ENCODE measurements around the gene CYP27C1.
"Not testable (repeated sequence)": the region's sequence is repeated elsewhere in the genome, so short reads cannot be mapped to it uniquely, and the experiment has no call there.

CYP27C1 gene

DNA sequence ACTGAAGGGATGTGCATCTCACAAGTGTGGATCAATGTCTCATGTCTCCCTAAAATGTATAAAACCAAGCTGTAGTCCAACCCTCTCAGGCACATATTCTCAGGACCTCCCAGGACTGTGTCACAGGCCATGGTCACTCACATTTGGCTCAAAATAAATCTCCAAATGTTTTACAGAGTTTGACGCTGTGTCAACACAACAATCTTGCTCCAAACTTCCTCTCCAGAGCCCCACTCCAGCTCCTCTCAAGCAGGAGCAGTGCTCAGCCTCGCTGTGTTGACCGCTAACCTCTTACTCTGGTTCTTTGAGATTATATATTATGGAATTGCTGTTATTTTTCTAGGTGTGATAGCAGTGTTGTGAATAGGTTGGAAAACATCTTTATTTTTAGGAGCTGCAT is 56.2 kb downstream of the CYP27C1 start:
- H3K4me3 ChIP-seq (ENCODE audit: low read length), result no peak overlapping the region
- TF ChIP-seq, protein P1, sequence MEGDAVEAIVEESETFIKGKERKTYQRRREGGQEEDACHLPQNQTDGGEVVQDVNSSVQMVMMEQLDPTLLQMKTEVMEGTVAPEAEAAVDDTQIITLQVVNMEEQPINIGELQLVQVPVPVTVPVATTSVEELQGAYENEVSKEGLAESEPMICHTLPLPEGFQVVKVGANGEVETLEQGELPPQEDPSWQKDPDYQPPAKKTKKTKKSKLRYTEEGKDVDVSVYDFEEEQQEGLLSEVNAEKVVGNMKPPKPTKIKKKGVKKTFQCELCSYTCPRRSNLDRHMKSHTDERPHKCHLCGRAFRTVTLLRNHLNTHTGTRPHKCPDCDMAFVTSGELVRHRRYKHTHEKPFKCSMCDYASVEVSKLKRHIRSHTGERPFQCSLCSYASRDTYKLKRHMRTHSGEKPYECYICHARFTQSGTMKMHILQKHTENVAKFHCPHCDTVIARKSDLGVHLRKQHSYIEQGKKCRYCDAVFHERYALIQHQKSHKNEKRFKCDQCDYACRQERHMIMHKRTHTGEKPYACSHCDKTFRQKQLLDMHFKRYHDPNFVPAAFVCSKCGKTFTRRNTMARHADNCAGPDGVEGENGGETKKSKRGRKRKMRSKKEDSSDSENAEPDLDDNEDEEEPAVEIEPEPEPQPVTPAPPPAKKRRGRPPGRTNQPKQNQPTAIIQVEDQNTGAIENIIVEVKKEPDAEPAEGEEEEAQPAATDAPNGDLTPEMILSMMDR (conservative IDR thresholded peaks at IDR 0.05; ENCODE audit: low read depth, low read length), result no peak
- no peak for DNase-seq (ENCODE audit: low read depth)

DNA sequence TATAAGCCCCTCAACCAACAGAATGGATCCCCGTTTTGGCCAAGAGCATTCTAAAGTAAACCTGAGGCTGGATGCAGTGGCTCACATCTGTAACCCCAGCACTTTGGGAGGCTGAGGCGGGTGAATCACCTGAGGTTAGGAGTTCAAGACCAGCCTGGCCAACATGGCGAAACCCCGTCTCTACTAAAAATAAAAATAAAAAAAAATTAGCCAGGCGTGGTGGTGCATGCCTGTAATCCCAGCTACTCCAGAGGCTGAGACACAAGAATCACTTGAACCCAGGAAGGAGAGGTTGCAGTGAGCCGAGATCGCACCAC is 57.1 kb downstream of the CYP27C1 start:
- not testable (repeated sequence) for DNase-seq (ENCODE audit: low read depth)

DNA sequence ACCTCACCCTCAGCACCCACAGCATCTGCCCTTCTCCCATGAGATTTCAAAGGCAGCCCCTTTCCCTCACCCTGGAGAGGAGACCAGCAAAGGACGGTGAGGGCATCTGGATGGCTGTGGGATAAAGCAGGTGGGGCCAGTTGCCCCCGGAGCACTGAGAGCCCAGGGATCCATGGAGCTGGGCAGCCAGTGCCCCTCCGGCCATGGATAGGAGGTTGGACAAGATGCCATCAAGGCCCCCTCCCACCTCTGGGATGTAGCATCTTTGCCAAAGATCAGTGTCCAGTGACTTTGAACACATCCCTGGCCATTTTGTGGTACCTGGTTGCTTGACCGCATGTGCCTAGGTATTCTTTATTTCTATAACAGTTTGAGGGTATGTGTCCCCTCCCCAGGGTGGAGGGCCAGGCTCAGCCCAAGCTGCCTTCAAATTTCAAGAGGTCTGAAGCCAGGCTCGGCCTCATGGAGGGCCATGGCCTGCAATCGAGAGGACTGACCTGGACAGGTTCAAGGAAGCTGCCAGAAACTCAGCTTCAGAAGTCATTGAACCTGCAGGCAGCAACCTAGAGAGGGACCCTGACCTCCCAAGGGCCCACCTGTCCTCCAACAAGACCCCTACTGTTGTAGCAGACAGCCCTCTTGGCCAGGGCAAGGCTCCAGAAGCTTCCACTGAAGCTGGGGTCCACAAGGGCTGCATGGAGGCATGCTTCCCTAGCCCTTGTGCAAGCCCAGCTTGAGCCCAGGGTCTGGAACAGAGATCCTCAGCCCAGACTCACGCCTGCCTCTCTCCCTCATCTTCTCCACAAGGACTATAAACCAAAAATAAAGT is 57.6 kb downstream of the CYP27C1 start:
- TF ChIP-seq, protein P1 (conservative IDR thresholded peaks at IDR 0.05; ENCODE audit: low read depth, low read length), result no peak
- no peak overlapping the region for H3K4me3 ChIP-seq (ENCODE audit: low read length)
- no peak for DNase-seq (ENCODE audit: low read depth)

More for the DNA sequence above, 57.1 kb downstream of the CYP27C1 start:
- not testable (repeated sequence) for H3K4me3 ChIP-seq (ENCODE audit: low read length)

DNA sequence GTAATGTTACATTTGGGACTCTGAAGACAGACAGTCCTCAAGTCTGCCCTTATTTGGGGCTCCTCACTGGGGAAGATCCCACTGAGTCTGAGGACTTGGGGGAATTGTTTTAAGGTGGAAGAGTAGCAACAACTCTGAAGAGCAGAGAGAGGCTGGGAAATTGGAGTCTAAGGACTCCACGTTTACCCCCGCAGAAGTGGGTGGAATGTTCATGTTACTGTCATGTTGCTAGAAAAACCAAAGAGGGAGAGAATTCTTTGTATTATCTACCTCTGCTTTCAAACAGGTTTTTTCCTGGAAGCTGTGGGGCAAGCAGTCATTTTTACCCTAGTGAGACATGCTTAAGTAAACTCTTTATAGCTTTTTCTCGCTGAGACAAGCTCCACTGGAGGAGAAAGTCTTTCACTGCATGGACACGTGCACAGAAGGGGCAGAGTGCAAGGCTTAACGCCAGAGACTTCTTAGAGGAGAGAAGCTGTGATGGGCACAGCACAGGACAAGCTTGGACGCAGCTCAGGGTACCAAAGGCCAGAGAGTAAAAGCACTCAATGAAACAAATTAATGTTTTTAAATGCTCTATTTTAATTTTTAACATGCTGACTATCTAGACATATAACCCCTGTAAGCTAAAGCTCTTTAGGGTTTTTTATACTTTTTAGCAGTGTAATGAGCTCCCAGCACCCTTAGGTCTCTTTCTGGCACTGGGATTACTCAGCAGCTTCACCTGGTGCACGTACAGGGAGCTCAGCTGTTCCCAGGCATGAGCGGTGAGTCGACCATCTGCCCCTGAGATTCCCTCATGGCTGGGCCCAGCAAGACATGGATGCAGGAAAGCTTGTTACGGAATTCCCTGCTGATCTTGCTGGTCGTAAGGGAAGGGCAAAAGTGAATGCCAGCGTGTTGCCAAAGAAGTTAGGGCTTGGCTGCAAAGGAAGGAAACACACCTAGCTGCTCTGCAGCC is 58.6 kb downstream of the CYP27C1 start:
- H3K4me3 ChIP-seq (ENCODE audit: low read length), result no peak overlapping the region
- no peak for DNase-seq (ENCODE audit: low read depth)
- TF ChIP-seq, protein P1 (conservative IDR thresholded peaks at IDR 0.05; ENCODE audit: low read depth, low read length), result no peak

DNA sequence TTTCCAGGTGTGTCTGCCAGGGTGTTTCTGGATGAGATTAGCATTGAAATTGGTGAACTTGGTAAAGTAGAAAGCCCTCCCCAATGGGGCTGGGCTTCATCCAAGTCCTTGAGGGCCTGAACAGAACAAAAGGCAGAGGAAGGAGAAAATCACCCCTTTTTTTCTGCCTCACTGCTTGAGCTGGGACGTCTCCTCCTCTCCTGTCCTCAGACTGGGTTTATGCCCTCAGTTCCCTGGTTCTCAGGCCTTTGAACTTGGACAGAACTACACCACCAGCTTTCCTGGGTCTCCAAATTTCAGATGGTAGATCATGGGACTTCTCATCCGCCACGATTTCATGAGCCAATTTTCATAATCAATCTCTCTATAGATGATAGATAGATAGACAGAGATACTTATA is 59.4 kb downstream of the CYP27C1 start:
- H3K4me3 ChIP-seq (ENCODE audit: low read length), result no peak overlapping the region
- DNase-seq (ENCODE audit: low read depth), result no peak
- TF ChIP-seq, protein P1 (conservative IDR thresholded peaks at IDR 0.05; ENCODE audit: low read depth, low read length), result no peak

DNA sequence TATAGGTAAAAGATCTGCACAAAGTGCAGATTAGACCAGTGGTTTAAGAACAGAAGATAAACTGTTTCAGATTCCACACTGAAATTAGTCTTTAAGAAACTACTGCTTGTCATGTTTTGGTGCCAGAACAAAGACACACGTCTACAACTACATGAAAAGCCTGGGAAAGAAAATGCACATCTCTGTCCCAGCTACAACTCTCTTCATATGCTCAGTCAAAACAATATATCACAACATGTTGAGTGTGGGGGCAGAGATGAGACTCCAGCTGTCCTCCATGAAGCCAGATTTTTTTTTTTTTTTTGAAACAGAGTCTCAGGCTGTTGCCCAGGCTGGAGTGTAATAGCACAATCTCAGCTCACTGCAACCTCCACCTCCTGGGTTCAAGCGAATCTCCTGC is 60.6 kb downstream of the CYP27C1 start:
- no peak for DNase-seq (ENCODE audit: low read depth)
- TF ChIP-seq, protein P1 (conservative IDR thresholded peaks at IDR 0.05; ENCODE audit: low read depth, low read length), result no peak
- H3K4me3 ChIP-seq (ENCODE audit: low read length), result no peak overlapping the region

DNA sequence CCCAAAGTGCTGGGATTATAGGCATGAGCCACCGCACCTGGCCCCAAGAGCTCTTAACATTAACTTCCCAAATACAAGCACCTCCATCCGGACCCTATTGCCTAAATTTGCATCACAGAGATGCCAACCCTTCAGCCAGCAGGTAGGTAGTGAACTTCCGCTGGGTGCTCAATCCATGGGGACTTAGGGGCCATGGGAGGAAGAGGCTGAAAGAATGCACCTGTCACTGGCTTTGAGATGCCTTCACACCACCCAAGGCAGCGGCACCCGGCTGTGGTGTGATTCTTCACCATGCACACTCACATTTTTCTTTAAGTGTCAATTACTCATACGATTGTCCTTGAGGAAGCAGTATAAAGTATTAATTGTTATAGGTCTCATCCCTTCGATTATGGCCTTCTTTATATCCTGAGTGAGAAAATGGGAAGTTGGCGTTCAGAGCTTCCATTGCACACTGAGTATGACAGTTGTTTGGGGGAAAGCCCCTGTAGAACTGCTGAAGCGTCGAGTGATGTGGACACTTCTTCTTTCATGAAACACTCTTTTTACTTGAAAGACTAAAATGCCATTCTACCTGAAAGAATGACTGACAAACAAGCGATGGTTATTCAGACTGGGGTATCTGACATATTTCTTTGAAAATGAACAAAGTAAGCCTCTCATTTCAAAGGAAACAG is 61.3 kb downstream of the CYP27C1 start:
- H3K4me3 ChIP-seq (ENCODE audit: low read length), result no peak overlapping the region
- DNase-seq (ENCODE audit: low read depth), result no peak
- TF ChIP-seq, protein P1 (conservative IDR thresholded peaks at IDR 0.05; ENCODE audit: low read depth, low read length), result no peak

Data from retinal pigment epithelial cell (primary cell).